Measurements from ENCODE around the gene JUND. TPM values are rescaled to one million over a fixed set of nuclear protein-coding genes. Genes with fewer than 3 reads are reported as not detected.
A peak's percentile ranks its signal among the peaks of the same experiment; 100 is the strongest.

JUND gene
- total RNA-seq, 1 donor from 2014 or later, result 176 TPM

- TF ChIP-seq, protein P1, sequence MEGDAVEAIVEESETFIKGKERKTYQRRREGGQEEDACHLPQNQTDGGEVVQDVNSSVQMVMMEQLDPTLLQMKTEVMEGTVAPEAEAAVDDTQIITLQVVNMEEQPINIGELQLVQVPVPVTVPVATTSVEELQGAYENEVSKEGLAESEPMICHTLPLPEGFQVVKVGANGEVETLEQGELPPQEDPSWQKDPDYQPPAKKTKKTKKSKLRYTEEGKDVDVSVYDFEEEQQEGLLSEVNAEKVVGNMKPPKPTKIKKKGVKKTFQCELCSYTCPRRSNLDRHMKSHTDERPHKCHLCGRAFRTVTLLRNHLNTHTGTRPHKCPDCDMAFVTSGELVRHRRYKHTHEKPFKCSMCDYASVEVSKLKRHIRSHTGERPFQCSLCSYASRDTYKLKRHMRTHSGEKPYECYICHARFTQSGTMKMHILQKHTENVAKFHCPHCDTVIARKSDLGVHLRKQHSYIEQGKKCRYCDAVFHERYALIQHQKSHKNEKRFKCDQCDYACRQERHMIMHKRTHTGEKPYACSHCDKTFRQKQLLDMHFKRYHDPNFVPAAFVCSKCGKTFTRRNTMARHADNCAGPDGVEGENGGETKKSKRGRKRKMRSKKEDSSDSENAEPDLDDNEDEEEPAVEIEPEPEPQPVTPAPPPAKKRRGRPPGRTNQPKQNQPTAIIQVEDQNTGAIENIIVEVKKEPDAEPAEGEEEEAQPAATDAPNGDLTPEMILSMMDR (IDR thresholded peaks at IDR 0.05), result peak; percentile 48
- H3K4me3 Mint-ChIP-seq (ENCODE audit: unreplicated experiment), result no peak overlapping the region
- no peak for DNase-seq (ENCODE audit: low spot score)
Measured at GRCh38 chr19:18287836-18288772, 6.7 kb upstream of the JUND start.

DNA sequence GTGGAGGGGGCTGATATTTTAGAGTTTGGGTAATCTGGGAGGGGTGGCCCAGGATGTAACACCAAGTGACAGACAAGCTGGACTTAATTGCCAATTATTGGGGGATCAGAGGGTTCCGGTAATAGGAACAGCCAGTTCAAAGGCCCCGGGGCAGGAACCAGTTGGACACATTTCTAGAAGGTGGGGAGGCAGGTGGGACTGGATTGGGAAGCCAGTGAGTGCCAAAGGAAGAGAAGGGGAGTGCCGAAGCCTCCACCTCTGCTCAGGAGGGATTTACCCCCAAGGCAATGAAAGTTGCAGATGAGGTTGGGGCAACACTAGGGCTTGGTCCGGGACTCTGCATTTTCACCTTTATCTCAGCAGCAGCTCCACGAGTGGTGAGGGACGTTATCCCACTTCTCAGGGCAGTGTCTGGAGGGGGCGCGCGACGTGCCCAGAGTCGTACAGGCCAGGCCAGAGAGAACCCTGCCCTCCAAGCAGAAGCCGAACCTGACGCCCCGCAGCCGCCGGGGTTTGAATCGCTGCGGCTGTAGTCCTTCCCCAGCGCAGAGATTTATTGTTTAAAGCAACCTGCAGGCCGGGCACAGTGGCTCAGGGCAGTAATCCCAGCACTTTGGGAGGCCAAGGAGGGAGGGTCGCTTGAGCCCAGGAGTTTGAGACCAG lies 5.7 kb upstream of the JUND start:
- no peak for DNase-seq (ENCODE audit: low spot score)
- Mint-ChIP-seq H3K4me3 (ENCODE audit: unreplicated experiment) (no peak overlapping the region), H3K4me1 (ENCODE audit: low read depth) (peaks cover 60% of the 10 kb centered on the region), H3K9me3 (ENCODE audit: low read depth) (no peaks in the 10 kb centered on the region), H3K27ac (ENCODE audit: unreplicated experiment) (no peak overlapping the region), H3K36me3 (ENCODE audit: low read depth) (no peaks in the 10 kb centered on the region), H3K27me3 (ENCODE audit: low read depth) (no peaks in the 10 kb centered on the region)
- TF ChIP-seq, protein P1 (IDR thresholded peaks at IDR 0.05), result no peak

More at GRCh38 chr19:18287836-18288772, 6.7 kb upstream of the JUND start:
- Mint-ChIP-seq H3K4me1 (ENCODE audit: low read depth) (peaks cover 54% of the 10 kb centered on the region), H3K9me3 (ENCODE audit: low read depth) (no peaks in the 10 kb centered on the region), H3K27ac (ENCODE audit: unreplicated experiment) (peak overlapping the region; percentile 66), H3K36me3 (ENCODE audit: low read depth) (no peaks in the 10 kb centered on the region), H3K27me3 (ENCODE audit: low read depth) (no peaks in the 10 kb centered on the region)

GRCh38 chr19:18284712-18285360 lies 3.4 kb upstream of the JUND start:
- DNase-seq (ENCODE audit: low spot score), result no peak
- peak overlapping the region; percentile 32 for H3K27ac Mint-ChIP-seq (ENCODE audit: unreplicated experiment)
- peaks cover 41% of the 10 kb centered on the region for H3K4me1 Mint-ChIP-seq (ENCODE audit: low read depth)
- peaks cover 2% of the 10 kb centered on the region for H3K36me3 Mint-ChIP-seq (ENCODE audit: low read depth)
- TF ChIP-seq, protein P1 (IDR thresholded peaks at IDR 0.05), result no peak
- H3K27me3 Mint-ChIP-seq (ENCODE audit: low read depth), result no peaks in the 10 kb centered on the region
- no peaks in the 10 kb centered on the region for H3K9me3 Mint-ChIP-seq (ENCODE audit: low read depth)
- no peak overlapping the region for H3K4me3 Mint-ChIP-seq (ENCODE audit: unreplicated experiment)

DNA sequence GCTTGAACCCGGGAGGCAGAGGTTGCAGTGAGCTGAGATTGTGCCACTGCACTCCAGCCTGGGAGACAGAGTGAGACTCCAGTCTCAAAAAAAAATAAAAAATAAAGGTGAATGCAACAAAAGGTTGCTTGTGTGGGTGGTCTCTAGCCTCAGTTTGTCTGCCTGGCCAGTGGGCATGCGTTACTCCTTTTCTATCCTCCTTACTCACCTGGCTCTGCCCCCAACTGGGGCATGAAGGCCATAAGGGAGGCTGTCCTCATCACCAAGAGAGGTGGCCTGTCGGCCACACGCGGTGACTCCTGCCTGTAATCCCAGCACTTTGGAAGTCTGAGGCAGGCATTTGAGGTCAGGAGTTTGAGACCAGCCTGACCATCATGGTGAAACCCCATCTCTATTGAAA lies 1.9 kb upstream of the JUND start:
- Mint-ChIP-seq H3K27ac (ENCODE audit: unreplicated experiment) (no peak overlapping the region), H3K27me3 (ENCODE audit: low read depth) (no peaks in the 10 kb centered on the region), H3K4me3 (ENCODE audit: unreplicated experiment) (no peak overlapping the region), H3K9me3 (ENCODE audit: low read depth) (no peaks in the 10 kb centered on the region), H3K36me3 (ENCODE audit: low read depth) (peaks cover 14% of the 10 kb centered on the region), H3K4me1 (ENCODE audit: low read depth) (peaks cover 46% of the 10 kb centered on the region)
- TF ChIP-seq, protein P1 (IDR thresholded peaks at IDR 0.05), result no peak
- no peak for DNase-seq (ENCODE audit: low spot score)

GRCh38 chr19:18282788-18283141 lies 1.3 kb upstream of the JUND start:
- no peak for DNase-seq (ENCODE audit: low spot score)
- Mint-ChIP-seq H3K4me3 (ENCODE audit: unreplicated experiment) (peak overlapping the region; percentile 70), H3K9me3 (ENCODE audit: low read depth) (no peaks in the 10 kb centered on the region), H3K27ac (ENCODE audit: unreplicated experiment) (peak overlapping the region; percentile 96), H3K36me3 (ENCODE audit: low read depth) (peaks cover 15% of the 10 kb centered on the region), H3K4me1 (ENCODE audit: low read depth) (peaks cover 48% of the 10 kb centered on the region), H3K27me3 (ENCODE audit: low read depth) (no peaks in the 10 kb centered on the region)
- TF ChIP-seq, protein P1 (IDR thresholded peaks at IDR 0.05), result no peak

All from chondrocyte (in vitro differentiated cells).